ENCODE measurements around the gene PIGW. TPM values are rescaled to one million over a fixed set of nuclear protein-coding genes. Genes with fewer than 3 reads are reported as not detected.

Gene PIGW
- total RNA-seq, 4 donors from 2014 or later: 2.5 to 6.5 (median 4.4) TPM

- H3K27ac ChIP-seq (replicated peaks in 1 of 4): peak overlapping the region; percentile 100
- peaks cover 39 to 57% (median 54%) of the 10 kb centered on the region in 4 donors for H3K4me1 ChIP-seq
- H3K4me3 ChIP-seq: peak overlapping the region; percentile 98 to 100 (median 100)
- intact Hi-C loops (cut with DNase I): loop anchor here (2.0 kb wide), 1 partner anchor 56 kb away; the partner anchor contains the start of gene MRM1
- H3K9me3 ChIP-seq: no peaks in the 10 kb centered on the region
- H3K36me3 ChIP-seq: peaks cover 0 to 4% (median 2%) of the 10 kb centered on the region in 4 donors
- no peaks in the 10 kb centered on the region for H3K27me3 ChIP-seq
- TF ChIP-seq CTCF (IDR thresholded peaks at IDR 0.05): no peak
- no peak for TF ChIP-seq EP300 (IDR thresholded peaks at IDR 0.05)
- no peak for TF ChIP-seq POLR2AphosphoS5 (IDR thresholded peaks at IDR 0.05)
- TF ChIP-seq POLR2A (IDR thresholded peaks at IDR 0.05; ENCODE audit: low read depth): no peak
- DNase-seq (ENCODE audit: extremely low spot score): peak; percentile 99
- 0% methylated on average over 4 of the region's 38 CpGs for WGBS
Observed at GRCh38 chr17:36545077-36545464, 10.3 kb downstream of the PIGW start.

GRCh38 chr17:36545465-36546417, 11.0 kb downstream of the PIGW start:
- Histone ChIP-seq H3K4me3 (peak overlapping the region; percentile 98 to 100 (median 100)), H3K27ac (replicated peaks in 1 of 4) (peak overlapping the region; percentile 100), H3K4me1 (peaks cover 40 to 64% (median 61%) of the 10 kb centered on the region in 4 donors), H3K9me3 (no peaks in the 10 kb centered on the region), H3K36me3 (peaks cover 0 to 5% (median 2%) of the 10 kb centered on the region in 4 donors), H3K27me3 (no peaks in the 10 kb centered on the region)
- intact Hi-C loops (cut with DNase I): loop anchor here (2.0 kb wide), 1 partner anchor 55 kb away; the partner anchor contains the start of gene MRM1
- under 1% methylated on average over 33 of the region's 60 CpGs for WGBS
- DNase-seq (ENCODE audit: extremely low spot score): no peak
- TF ChIP-seq CTCF (IDR thresholded peaks at IDR 0.05) (peak in 1 of 3 experiments; percentile 17), POLR2AphosphoS5 (IDR thresholded peaks at IDR 0.05) (peak; percentile 84), EP300 (IDR thresholded peaks at IDR 0.05) (no peak), POLR2A (IDR thresholded peaks at IDR 0.05; ENCODE audit: low read depth) (peak; percentile 80)

- peak overlapping the region; percentile 100 for H3K27ac ChIP-seq (replicated peaks in 1 of 4)
- peak overlapping the region; percentile 98 to 100 (median 100) for H3K4me3 ChIP-seq
- no peaks in the 10 kb centered on the region for H3K9me3 ChIP-seq
- DNase-seq (ENCODE audit: extremely low spot score): no peak
- intact Hi-C loops (cut with DNase I): no loop called here
- no peaks in the 10 kb centered on the region for H3K27me3 ChIP-seq
- peaks cover 44 to 72% (median 69%) of the 10 kb centered on the region in 4 donors for H3K4me1 ChIP-seq
- no peak for TF ChIP-seq POLR2AphosphoS5 (IDR thresholded peaks at IDR 0.05)
- no peak for TF ChIP-seq CTCF (IDR thresholded peaks at IDR 0.05)
- TF ChIP-seq POLR2A (IDR thresholded peaks at IDR 0.05; ENCODE audit: low read depth): no peak
- no peak for TF ChIP-seq EP300 (IDR thresholded peaks at IDR 0.05)
- peaks cover 0 to 5% (median 2%) of the 10 kb centered on the region in 4 donors for H3K36me3 ChIP-seq
- 12% methylated on average over 7 of the region's 7 CpGs for WGBS
Observed at GRCh38 chr17:36546418-36547093, 11.8 kb downstream of the PIGW start.

DNA sequence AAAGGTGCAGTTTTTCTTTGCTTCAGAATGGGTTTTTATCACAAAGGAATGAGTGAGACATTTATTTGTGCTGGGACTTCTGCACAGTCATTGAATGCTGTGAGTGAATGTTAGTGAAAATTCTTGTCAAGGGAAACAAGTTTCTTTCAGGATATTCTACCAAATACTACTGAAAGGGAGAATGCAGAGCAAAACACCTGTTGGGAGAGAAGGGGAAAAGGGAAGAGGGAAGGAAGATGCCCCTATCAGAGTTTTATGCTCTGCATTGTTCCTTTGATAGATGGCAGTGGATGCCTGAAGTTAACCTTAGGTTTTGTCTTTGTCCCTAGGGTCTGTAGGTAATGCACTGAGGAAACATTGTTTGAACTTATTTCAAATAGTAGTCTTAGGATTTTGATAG, 13.0 kb downstream of the PIGW start:
- Histone ChIP-seq H3K4me3 (no peak overlapping the region), H3K9me3 (no peaks in the 10 kb centered on the region), H3K27me3 (no peaks in the 10 kb centered on the region), H3K36me3 (peaks cover 0 to 5% (median 2%) of the 10 kb centered on the region in 4 donors), H3K4me1 (peaks cover 47 to 81% (median 78%) of the 10 kb centered on the region in 4 donors), H3K27ac (replicated peaks in 1 of 4) (peak overlapping the region in 3 of 4 donors; percentile 41 to 62 (median 55))
- intact Hi-C loops (cut with DNase I): no loop called here
- TF ChIP-seq EP300 (IDR thresholded peaks at IDR 0.05): no peak
- no peak for TF ChIP-seq CTCF (IDR thresholded peaks at IDR 0.05)
- no peak for TF ChIP-seq POLR2A (IDR thresholded peaks at IDR 0.05; ENCODE audit: low read depth)
- TF ChIP-seq POLR2AphosphoS5 (IDR thresholded peaks at IDR 0.05): no peak
- DNase-seq (ENCODE audit: extremely low spot score): no peak

All from esophagus muscularis mucosa (tissue), 4 donors.